HEK293 (cell line): ENCODE data around the gene PIGW.
A peak's percentile ranks its signal among the peaks of the same experiment; 100 is the strongest.

Experiments used
- AEBP2 ChIP-seq: fragments of 450-650 bp; formaldehyde crosslinking; IDR thresholded peaks from 2 replicates; pipeline ENCODE4 v1.5.1; 2016; ENCODE audit warnings: missing biosample characterization, missing genetic modification characterization, borderline replicate concordance
- GLIS1 ChIP-seq: fragments of 450-650 bp; formaldehyde crosslinking; IDR thresholded peaks from 2 replicates; pipeline ENCODE4 v1.5.1; 2016; ENCODE audit warnings: missing biosample characterization, missing genetic modification characterization
- PRDM4 ChIP-seq: fragments of 450-650 bp; formaldehyde crosslinking; IDR thresholded peaks from 2 replicates; pipeline ENCODE4 v1.5.1; 2017; ENCODE audit warnings: missing biosample characterization, missing genetic modification characterization
- SETDB1 ChIP-seq: IDR thresholded peaks from one replicate; pipeline ENCODE4 v1.6.1; 2017; ENCODE audit warnings: mild to moderate bottlenecking, low read length, moderate library complexity, mixed read lengths; ENCODE audit not compliant: insufficient read length
- SP2 ChIP-seq: fragments of 450-650 bp; formaldehyde crosslinking; IDR thresholded peaks from 2 replicates; pipeline ENCODE4 v1.5.1; 2016; ENCODE audit warnings: missing biosample characterization, missing genetic modification characterization
- ZFHX2 ChIP-seq: fragments of 450-650 bp; formaldehyde crosslinking; conservative IDR thresholded peaks from 2 replicates; pipeline ENCODE4 v1.5.1; 2016; ENCODE audit warnings: missing biosample characterization, missing genetic modification characterization
- ZIC2 ChIP-seq: fragments of 450-650 bp; formaldehyde crosslinking; IDR thresholded peaks from 2 replicates; pipeline ENCODE4 v1.5.1; 2016; ENCODE audit warnings: missing biosample characterization, missing genetic modification characterization
- ZNF184 ChIP-seq: fragments of 450-650 bp; IDR thresholded peaks from 2 replicates; pipeline ENCODE4 v1.5.1; 2018; ENCODE audit warnings: missing biosample characterization, mild to moderate bottlenecking, missing genetic modification characterization
- ZNF239 ChIP-seq: fragments of 450-650 bp; formaldehyde crosslinking; IDR thresholded peaks from 2 replicates; pipeline ENCODE4 v1.5.1; 2016; ENCODE audit warnings: missing biosample characterization, missing genetic modification characterization
- ZNF280D ChIP-seq: fragments of 450-650 bp; formaldehyde crosslinking; IDR thresholded peaks from 2 replicates; pipeline ENCODE4 v1.5.1; 2016; ENCODE audit warnings: missing biosample characterization, missing genetic modification characterization
- ZNF341 ChIP-seq: fragments of 450-650 bp; formaldehyde crosslinking; IDR thresholded peaks from 2 replicates; pipeline ENCODE4; 2016; ENCODE audit warnings: low read depth, missing biosample characterization, missing genetic modification characterization
- ZNF391 ChIP-seq: fragments of 450-650 bp; formaldehyde crosslinking; IDR thresholded peaks from 2 replicates; pipeline ENCODE4 v1.5.1; 2016; ENCODE audit warnings: low read depth, missing biosample characterization, missing genetic modification characterization, borderline replicate concordance
- ZNF394 ChIP-seq: fragments of 450-650 bp; formaldehyde crosslinking; IDR thresholded peaks from 2 replicates; pipeline ENCODE4 v1.5.1; 2016; ENCODE audit warnings: missing biosample characterization, missing genetic modification characterization, mild to moderate bottlenecking, moderate library complexity, borderline replicate concordance
- ZNF473 ChIP-seq: fragments of 450-650 bp; formaldehyde crosslinking; IDR thresholded peaks from 2 replicates; pipeline ENCODE4 v1.5.1; 2017; ENCODE audit warnings: missing biosample characterization, missing genetic modification characterization
- ZNF501 ChIP-seq: fragments of 450-650 bp; formaldehyde crosslinking; IDR thresholded peaks from 2 replicates; pipeline ENCODE4 v1.5.1; 2016; ENCODE audit warnings: missing biosample characterization, missing genetic modification characterization
- ZNF521 ChIP-seq: fragments of 450-650 bp; formaldehyde crosslinking; IDR thresholded peaks from 2 replicates; pipeline ENCODE4 v1.5.1; 2017; ENCODE audit warnings: missing biosample characterization, mild to moderate bottlenecking, missing genetic modification characterization
- ZNF580 ChIP-seq: fragments of 450-650 bp; formaldehyde crosslinking; IDR thresholded peaks from 2 replicates; pipeline ENCODE4 v1.5.1; 2016; ENCODE audit warnings: missing biosample characterization, missing genetic modification characterization
- ZNF600 ChIP-seq: fragments of 450-650 bp; formaldehyde crosslinking; IDR thresholded peaks from 2 replicates; pipeline ENCODE4 v1.5.1; 2016; ENCODE audit warnings: missing biosample characterization, missing genetic modification characterization
- ZNF621 ChIP-seq: fragments of 450-650 bp; formaldehyde crosslinking; IDR thresholded peaks from 2 replicates; pipeline ENCODE4 v1.5.1; 2017; ENCODE audit warnings: missing biosample characterization, missing genetic modification characterization
- ZNF843 ChIP-seq: fragments of 450-650 bp; formaldehyde crosslinking; IDR thresholded peaks from 2 replicates; pipeline ENCODE4 v1.5.1; 2016; ENCODE audit warnings: missing biosample characterization, missing genetic modification characterization
- ZSCAN23 ChIP-seq: fragments of 450-650 bp; formaldehyde crosslinking; IDR thresholded peaks from 2 replicates; pipeline ENCODE4 v1.5.1; 2016; ENCODE audit warnings: missing biosample characterization, missing genetic modification characterization
- TF ChIP-seq, protein P1 (sequence below): fragments of 450-650 bp; formaldehyde crosslinking; IDR thresholded peaks from 2 replicates; pipeline ENCODE4 v1.5.1; 2016; ENCODE audit warnings: missing biosample characterization, missing genetic modification characterization
- TF ChIP-seq, protein P2 (sequence below): fragments of 450-650 bp; formaldehyde crosslinking; IDR thresholded peaks from 2 replicates; pipeline ENCODE4 v1.5.1; 2016; ENCODE audit warnings: missing biosample characterization, missing genetic modification characterization, borderline replicate concordance

PIGW gene

DNA sequence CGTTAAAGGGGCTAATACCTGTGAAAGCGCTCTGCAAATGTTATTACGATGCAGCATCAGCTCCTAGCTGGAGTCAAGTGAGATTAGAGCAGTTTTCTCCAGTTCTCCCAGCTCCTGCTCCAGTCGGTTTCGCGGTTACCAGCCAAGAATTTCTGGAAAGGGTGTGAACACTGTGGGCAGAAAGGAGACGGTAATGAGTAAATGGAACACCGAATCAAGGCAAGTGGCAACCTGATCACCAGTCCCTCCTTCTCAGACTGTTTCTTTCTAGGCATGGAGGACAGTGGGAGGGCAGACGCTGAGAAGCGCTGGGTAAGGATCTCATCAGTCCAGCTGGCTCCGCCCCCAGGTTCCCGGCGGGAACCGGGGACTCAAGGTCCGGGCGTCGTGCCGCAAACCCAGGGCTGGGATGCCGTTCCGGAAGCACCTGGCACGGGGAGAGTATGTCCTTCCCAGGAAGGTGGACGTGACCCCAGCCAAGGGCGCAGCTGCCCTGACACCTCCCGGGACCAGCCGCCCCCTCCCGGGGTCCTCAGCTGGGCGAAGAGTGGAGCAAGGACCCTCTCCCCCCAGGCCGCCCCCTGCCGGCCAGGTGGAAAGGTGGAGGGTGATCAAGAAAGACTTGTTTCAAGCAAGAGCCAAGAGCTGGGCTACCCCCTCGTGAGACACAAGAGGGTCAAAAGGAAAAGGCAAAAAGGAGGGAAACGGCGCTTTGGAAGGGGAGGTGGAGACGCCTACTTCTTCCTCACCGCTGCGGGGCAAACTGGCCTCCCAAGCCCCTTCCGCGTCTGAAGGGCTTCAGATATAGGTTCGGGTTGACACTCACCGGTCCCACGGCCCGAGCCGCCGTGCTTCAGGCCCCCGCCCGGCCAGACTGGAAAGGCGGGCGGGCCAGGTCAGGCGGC lies 600 bp upstream of the PIGW start (continued):
- TF ChIP-seq ZNF501, result peak; percentile 69
- 0 out of 2 replicates have a peak, but pooled peaks have one; percentile 59 for TF ChIP-seq ZSCAN23 (tag by site-specific recombination)
- TF ChIP-seq PRDM4 (tag by site-specific recombination), result 0 out of 2 replicates have a peak, but pooled peaks have one; percentile 14
- TF ChIP-seq, protein P1, sequence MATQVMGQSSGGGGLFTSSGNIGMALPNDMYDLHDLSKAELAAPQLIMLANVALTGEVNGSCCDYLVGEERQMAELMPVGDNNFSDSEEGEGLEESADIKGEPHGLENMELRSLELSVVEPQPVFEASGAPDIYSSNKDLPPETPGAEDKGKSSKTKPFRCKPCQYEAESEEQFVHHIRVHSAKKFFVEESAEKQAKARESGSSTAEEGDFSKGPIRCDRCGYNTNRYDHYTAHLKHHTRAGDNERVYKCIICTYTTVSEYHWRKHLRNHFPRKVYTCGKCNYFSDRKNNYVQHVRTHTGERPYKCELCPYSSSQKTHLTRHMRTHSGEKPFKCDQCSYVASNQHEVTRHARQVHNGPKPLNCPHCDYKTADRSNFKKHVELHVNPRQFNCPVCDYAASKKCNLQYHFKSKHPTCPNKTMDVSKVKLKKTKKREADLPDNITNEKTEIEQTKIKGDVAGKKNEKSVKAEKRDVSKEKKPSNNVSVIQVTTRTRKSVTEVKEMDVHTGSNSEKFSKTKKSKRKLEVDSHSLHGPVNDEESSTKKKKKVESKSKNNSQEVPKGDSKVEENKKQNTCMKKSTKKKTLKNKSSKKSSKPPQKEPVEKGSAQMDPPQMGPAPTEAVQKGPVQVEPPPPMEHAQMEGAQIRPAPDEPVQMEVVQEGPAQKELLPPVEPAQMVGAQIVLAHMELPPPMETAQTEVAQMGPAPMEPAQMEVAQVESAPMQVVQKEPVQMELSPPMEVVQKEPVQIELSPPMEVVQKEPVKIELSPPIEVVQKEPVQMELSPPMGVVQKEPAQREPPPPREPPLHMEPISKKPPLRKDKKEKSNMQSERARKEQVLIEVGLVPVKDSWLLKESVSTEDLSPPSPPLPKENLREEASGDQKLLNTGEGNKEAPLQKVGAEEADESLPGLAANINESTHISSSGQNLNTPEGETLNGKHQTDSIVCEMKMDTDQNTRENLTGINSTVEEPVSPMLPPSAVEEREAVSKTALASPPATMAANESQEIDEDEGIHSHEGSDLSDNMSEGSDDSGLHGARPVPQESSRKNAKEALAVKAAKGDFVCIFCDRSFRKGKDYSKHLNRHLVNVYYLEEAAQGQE (tag by site-specific recombination), result 0 out of 2 replicates have a peak, but pooled peaks have one; percentile 35
- TF ChIP-seq ZNF521 (tag by site-specific recombination), result no peak
- TF ChIP-seq SETDB1, result no peak
- TF ChIP-seq SP2 (tag by site-specific recombination), result peak; percentile 67
- peak; percentile 24; the same call in 1 of the 2 replicates for TF ChIP-seq ZIC2 (tag by site-specific recombination)
- TF ChIP-seq, protein P2, sequence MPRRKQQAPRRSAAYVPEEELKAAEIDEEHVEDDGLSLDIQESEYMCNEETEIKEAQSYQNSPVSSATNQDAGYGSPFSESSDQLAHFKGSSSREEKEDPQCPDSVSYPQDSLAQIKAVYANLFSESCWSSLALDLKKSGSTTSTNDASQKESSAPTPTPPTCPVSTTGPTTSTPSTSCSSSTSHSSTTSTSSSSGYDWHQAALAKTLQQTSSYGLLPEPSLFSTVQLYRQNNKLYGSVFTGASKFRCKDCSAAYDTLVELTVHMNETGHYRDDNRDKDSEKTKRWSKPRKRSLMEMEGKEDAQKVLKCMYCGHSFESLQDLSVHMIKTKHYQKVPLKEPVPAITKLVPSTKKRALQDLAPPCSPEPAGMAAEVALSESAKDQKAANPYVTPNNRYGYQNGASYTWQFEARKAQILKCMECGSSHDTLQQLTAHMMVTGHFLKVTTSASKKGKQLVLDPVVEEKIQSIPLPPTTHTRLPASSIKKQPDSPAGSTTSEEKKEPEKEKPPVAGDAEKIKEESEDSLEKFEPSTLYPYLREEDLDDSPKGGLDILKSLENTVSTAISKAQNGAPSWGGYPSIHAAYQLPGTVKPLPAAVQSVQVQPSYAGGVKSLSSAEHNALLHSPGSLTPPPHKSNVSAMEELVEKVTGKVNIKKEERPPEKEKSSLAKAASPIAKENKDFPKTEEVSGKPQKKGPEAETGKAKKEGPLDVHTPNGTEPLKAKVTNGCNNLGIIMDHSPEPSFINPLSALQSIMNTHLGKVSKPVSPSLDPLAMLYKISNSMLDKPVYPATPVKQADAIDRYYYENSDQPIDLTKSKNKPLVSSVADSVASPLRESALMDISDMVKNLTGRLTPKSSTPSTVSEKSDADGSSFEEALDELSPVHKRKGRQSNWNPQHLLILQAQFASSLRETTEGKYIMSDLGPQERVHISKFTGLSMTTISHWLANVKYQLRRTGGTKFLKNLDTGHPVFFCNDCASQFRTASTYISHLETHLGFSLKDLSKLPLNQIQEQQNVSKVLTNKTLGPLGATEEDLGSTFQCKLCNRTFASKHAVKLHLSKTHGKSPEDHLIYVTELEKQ (tag by site-specific recombination), result peak; percentile 6; the same call in 1 of the 2 replicates
- no peak for TF ChIP-seq ZNF280D (tag by site-specific recombination)
- TF ChIP-seq ZNF239 (tag by site-specific recombination), result 0 out of 2 replicates have a peak, but pooled peaks have one; percentile 59
- peak; percentile 50 for TF ChIP-seq ZFHX2
- peak; percentile 88 for TF ChIP-seq ZNF391
- TF ChIP-seq ZNF341 (tag by site-specific recombination), result peak; percentile 84
- TF ChIP-seq GLIS1 (tag by site-specific recombination), result 0 out of 2 replicates have a peak, but pooled peaks have one; percentile 32
- 0 out of 2 replicates have a peak, but pooled peaks have one; percentile 33 for TF ChIP-seq ZNF184 (tag by site-specific recombination)
- TF ChIP-seq ZNF843, result peak; percentile 12; the same call in 1 of the 2 replicates
- TF ChIP-seq ZNF580 (tag by site-specific recombination), result 0 out of 2 replicates have a peak, but pooled peaks have one; percentile 18
- TF ChIP-seq ZNF621 (tag by site-specific recombination), result no peak
- peak; percentile 58; the same call in 1 of the 2 replicates for TF ChIP-seq ZNF394
- peak; percentile 66; the same call in 1 of the 2 replicates for TF ChIP-seq ZNF600 (tag by site-specific recombination)
- no peak for TF ChIP-seq AEBP2 (tag by site-specific recombination)
- TF ChIP-seq ZNF473 (tag by site-specific recombination), result no peak
